Inflammatory macrophage treated with lipopolysaccharide for 4 hours (primary cell): Measurements from ENCODE around the gene TYW1B.
"Not testable (repeated sequence)": the region's sequence is repeated elsewhere in the genome, so short reads cannot be mapped to it uniquely, and the experiment has no call there.

ENCODE experiments used
- DNase-seq: peaks from one replicate; pipeline ENCODE4 v3.0.0-alpha.2; 2020

The TYW1B gene

GRCh38 chr7:72690177-72690576, 137.8 kb downstream of the TYW1B start:
- DNase-seq, result not testable (repeated sequence)

- not testable (repeated sequence) for DNase-seq
Observed at GRCh38 chr7:72689344-72689743, 138.7 kb downstream of the TYW1B start.

DNA sequence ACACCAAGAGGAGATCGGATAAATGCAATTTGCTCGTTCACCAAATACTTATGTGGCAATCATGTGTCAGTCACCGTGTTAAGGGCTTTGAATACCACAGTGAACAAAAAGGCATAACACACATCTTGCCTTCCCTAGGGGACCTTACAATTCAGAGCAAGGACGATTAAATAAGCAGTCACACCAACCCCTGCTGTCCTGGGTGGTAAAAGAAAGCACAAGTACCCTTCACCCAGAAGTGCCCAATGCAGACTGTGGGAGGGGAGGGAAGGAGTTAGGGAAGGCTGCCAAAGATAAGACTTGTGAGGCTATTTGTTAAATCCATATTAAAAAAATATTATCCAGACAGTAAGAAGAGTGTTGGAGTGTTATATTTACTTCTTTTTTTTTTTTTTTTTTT, 146.8 kb downstream of the TYW1B start:
- DNase-seq, result not testable (repeated sequence)

GRCh38 chr7:72676880-72677279, 151.1 kb downstream of the TYW1B start:
- DNase-seq, result not testable (repeated sequence)

DNA sequence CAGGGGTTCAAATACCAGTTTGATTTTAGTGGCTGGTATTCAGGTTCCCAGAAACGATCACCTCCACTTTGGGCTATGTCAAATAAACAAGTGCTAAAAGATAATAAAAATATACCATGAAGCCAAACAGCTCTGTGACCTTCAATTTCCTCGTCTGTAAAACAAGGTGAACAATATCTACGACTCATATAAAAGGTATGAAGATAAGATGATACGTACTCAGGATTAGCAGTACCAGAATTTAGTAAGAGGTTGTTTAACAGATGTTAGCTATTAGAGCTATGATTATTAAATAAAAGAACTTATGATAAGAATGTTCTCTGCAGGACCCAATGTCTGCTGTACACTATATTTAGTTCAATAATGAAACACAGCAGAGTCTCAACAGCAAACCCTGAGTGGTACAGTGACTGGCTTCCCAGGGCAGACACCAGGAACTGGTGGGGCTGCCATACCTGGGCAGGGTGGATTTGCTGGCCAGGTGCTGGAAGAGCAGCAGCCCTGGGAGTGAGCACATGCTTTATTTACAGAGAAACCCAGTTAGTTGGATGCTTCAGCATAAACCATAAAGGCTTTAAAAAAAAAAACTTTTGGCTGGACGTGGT, 151.8 kb downstream of the TYW1B start:
- DNase-seq, result not testable (repeated sequence)

DNA sequence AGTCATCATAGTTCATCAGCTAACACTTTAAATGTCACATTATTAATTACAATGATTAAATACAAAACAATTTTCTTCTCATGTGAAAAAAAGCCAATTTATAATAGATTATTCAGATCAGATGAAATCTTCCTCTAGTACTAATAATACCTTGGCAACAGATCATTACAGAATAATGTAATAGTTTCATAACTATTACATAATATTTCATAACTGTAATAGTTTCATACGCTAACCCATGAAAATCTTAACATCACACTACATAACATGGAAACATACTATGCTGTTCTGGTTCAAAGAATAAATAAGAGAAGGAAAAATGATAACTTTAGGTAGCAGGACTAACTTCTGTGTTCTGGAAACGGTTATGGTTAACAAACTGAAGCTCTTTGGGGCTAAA, 152.3 kb downstream of the TYW1B start:
- DNase-seq, result not testable (repeated sequence)

DNA sequence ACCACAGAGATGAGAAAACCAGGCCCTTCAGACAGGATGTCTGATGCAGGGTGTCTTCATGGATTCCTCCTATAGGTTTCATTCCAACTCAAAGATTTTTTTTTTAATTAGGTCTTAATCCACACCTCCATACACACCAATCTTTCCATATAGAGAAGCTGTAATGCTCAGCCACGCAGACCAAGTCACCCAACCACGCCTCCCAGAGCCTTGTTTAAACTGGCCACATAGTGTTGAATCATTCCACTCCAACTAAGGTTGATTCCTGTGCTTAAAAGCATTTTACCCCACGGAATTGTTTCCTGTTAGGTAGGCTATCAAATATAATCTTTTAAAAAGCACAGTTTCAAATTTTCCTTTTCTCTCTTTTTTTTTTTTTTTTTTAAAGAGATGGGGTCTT, 153.6 kb downstream of the TYW1B start:
- no peak for DNase-seq

GRCh38 chr7:72670850-72671249, 157.2 kb downstream of the TYW1B start:
- DNase-seq, result not testable (repeated sequence)

- not testable (repeated sequence) for DNase-seq
Observed at GRCh38 chr7:72668435-72668834, 159.6 kb downstream of the TYW1B start.

DNA sequence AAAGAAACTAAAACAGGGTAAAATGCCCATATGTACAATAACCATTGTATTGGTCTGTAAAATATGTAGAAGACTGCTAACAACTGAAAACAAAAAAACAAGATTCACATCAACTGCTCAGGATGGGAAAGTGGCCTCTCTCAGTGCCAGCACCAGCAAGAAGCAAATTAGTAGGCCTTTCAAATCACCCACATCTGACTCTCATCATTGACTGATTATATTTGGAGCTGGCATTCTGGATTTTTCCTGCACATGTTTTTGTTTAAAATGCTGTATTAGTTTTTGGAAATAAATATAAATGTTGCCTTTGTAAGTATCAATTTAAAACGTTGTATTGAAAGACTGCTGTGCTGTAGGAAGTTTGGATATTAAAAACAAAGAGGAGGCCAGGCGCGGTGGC, 161.0 kb downstream of the TYW1B start:
- not testable (repeated sequence) for DNase-seq

DNA sequence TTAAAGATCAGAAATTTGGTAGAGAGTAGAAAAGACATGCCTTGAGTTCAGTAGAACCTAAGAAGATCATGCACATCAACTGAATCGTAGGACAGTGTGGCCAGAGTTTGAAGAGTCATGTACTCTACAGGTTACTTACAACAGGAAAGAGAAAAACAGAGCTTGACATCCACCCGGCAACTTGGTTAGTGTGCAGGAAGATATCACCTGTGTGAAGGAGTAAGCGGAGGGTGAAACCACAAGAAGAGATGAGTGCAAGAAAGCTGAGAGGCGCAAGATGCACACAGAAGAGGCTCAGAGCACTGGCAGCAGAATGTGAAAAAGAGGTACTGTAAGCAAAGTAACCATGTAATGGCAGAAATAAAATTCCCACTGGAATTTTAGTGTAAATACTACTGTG, 179.4 kb downstream of the TYW1B start:
- DNase-seq, result not testable (repeated sequence)

DNA sequence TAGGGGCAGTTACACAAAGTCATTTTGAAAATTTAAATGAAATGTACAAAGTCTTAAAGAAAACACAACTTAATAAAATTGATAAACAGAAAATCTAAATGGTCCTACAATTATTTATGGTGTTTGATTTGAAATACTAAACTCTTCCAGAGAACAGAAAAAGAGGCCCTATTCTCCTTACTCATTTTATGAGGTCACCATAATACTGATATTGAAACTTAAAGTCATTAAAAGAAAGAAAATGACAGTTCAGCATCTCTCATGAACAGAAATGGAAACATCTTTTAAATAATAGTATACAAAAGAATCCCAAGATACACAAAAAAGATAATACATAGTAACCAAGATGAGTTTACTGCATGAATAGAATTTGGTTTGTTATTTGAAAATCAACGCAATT, 184.3 kb downstream of the TYW1B start:
- not testable (repeated sequence) for DNase-seq

GRCh38 chr7:72641485-72642248, 186.3 kb downstream of the TYW1B start:
- DNase-seq, result not testable (repeated sequence)

- DNase-seq, result not testable (repeated sequence)
Observed at GRCh38 chr7:72640740-72641139, 187.3 kb downstream of the TYW1B start.

- DNase-seq, result not testable (repeated sequence)
Observed at GRCh38 chr7:72635273-72635908, 192.6 kb downstream of the TYW1B start.

DNA sequence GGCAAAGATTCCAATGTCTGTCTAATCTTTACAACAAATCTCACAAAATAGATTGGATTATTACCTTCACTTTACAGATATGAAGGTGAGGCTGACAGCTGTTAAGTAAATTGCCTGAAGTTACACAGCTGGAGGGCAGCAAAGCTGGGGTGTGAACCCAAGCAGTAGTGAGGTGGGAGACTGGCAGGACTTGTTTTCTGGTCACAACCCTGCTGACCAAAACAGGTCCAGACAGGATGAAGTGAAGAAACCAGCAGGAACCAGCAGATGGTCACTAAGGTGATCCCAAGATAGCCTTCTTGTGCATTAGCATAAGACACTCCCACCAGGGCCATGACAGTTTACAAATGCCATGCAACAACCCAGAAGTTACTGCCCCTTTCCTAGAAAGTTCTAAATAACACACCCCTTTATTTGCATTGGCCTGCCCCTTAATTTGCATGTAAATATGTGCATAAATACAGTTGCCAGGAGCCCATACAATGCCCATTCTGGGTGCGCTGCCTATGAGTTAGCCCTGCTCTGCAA, 195.2 kb downstream of the TYW1B start:
- not testable (repeated sequence) for DNase-seq

GRCh38 chr7:72628375-72628774, 199.6 kb downstream of the TYW1B start:
- DNase-seq, result not testable (repeated sequence)

- DNase-seq, result not testable (repeated sequence)
Observed at GRCh38 chr7:72626428-72627011, 201.5 kb downstream of the TYW1B start.

GRCh38 chr7:72625721-72626423, 202.1 kb downstream of the TYW1B start:
- not testable (repeated sequence) for DNase-seq

DNA sequence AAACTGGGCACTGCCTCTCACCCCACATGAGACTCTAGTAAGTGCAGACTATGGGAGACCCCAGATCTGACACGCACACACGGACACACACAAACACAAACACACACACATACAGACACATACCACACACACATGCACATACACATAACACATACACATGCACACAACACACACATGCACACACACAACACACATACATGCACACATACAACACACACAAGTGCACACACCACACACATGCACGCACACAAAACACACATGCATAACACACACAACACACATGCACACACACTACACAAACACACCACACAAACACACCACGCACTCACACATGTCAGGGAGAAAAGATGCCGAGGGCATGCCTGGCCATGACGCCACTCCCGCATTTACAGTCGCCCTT, 205.5 kb downstream of the TYW1B start:
- no peak for DNase-seq

DNA sequence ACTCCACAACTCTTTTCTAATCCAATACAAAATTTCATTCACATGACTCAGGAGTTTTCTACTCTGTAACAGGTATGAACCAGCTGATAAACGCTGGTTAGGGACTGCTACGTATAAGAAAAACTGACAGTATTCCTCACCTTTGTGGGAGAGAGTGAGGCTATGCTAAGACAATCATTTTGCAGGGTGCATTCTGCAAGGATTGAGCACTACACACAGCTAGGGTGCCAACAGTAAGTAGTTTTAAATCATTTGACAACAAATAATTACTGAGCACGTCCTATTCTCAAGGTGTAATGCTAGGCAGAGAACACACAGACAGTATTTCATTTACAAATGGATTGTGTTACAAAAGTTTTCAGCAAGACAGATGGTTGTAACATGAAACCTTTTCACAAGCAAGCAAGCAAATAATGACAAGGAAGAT, 206.2 kb downstream of the TYW1B start:
- DNase-seq, result not testable (repeated sequence)

DNA sequence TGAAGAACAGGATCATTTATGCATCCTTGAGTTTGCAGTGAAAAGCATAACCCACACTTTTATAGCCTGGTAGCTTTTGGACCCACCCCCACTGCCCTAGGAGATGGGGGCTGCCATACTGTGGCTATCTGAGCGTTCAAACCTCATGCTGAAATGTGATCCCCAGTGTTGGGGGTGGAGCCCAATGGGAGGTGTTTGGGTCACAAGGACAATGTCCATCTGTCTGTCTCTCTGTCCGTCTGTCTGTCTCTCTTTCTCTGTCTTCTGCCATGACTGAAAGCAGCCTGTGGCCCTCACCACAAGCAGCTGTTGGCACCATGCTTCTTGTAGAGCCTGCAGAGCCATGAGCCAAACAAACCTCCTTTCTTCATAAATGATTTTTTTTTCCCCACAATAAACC, 207.1 kb downstream of the TYW1B start:
- DNase-seq, result not testable (repeated sequence)
